ENCODE measurements around the gene NWD2.

DNA sequence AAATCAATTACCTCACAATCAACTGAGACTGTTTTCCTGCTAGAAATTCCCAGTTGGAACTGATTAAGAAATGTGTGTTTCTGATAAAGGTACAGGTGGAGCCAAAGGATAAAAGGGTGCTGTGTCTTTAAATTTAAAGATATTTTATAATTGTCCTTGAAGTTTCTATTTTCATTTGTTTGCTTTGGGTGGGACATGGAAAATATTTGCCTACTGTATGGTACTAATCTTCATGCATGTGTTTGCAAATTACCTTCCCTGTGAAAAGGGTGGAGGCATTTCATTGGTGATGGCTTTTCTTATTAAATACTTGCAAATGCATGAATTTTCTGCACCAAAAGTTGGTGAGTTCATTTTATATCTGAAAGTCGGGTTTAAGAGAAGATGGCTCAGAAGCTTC, 225.7 kb downstream of the NWD2 start:
- TF ChIP-seq EZH2 (IDR thresholded peaks at IDR 0.05; ENCODE audit: low read length, unreplicated experiment) = no peak
- TF ChIP-seq, protein P1, sequence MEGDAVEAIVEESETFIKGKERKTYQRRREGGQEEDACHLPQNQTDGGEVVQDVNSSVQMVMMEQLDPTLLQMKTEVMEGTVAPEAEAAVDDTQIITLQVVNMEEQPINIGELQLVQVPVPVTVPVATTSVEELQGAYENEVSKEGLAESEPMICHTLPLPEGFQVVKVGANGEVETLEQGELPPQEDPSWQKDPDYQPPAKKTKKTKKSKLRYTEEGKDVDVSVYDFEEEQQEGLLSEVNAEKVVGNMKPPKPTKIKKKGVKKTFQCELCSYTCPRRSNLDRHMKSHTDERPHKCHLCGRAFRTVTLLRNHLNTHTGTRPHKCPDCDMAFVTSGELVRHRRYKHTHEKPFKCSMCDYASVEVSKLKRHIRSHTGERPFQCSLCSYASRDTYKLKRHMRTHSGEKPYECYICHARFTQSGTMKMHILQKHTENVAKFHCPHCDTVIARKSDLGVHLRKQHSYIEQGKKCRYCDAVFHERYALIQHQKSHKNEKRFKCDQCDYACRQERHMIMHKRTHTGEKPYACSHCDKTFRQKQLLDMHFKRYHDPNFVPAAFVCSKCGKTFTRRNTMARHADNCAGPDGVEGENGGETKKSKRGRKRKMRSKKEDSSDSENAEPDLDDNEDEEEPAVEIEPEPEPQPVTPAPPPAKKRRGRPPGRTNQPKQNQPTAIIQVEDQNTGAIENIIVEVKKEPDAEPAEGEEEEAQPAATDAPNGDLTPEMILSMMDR (conservative IDR thresholded peaks at IDR 0.05; ENCODE audit: low read depth, low read length) = no peak
